GM19397 (cell line): ENCODE results near the gene URM1.

Experiments used
- ATAC-seq: cut with Tn5 transposase; IDR thresholded peaks from one replicate; pipeline ENCODE4 v1.9.1; 2021; ENCODE audit warnings: mild to moderate bottlenecking, moderate library complexity; ENCODE audit not compliant: unreplicated experiment

URM1 gene

GRCh38 chr9:128424268-128424780 is 53.1 kb downstream of the URM1 start:
- no peak for ATAC-seq

DNA sequence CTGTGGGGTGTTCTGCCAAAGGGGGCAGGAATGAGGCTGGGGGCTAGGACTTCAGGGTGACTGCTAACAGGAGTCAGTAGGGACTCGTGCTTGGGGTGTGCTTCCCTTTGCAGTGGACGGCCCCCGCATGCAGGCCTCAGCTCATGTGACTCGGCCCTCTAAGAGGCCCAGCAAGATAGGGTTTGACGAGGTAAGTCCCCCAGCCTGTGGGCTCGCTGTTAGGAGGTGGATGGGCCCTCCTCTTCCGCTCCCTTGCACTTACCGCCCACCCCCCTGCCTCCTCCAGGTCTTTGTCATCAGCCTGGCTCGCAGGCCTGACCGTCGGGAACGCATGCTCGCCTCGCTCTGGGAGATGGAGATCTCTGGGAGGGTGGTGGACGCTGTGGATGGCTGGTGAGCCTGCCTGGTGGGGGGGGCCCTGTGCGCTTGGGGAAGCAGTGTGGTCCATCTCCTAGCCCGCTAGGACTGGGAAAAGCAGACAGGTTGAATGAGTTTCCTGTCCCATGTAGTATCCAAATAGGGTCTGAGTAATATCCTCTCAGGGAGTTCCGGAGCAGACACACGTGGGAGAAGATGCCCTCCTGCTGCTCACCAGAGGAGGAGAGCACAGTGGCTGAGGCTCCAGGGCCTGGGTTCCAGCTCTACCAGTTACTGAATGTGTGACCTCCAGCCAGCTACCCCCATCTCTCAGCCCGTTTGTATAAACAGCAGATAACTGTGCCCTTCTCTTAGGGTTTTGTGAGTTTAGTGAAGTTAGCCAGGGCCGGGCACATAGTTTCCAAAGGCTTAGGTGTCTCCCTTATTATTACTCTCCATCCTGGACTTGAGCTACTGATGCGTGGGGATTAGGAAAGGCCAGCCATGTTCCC is 57.7 kb downstream of the URM1 start:
- ATAC-seq = no peak

GRCh38 chr9:128429513-128430086 is 58.4 kb downstream of the URM1 start:
- no peak for ATAC-seq

- no peak for ATAC-seq
Measured at GRCh38 chr9:128431207-128431606, 60.0 kb downstream of the URM1 start.

DNA sequence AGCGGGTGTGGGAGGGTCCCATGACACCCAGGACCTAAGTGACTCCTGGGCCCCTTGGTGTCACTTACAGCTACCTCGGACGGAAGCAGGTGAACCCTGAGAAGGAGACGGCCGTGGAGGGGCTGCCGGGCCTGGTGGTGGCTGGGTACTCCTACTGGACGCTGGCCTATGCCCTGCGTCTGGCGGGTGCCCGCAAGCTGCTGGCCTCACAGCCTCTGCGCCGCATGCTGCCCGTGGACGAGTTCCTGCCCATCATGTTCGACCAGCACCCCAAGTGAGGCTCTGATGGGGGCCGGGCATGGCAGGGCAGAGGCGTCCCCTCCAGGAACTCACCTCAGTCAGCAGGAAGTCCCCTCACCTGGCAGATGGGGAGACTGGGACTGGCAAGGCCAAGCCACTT is 63.2 kb downstream of the URM1 start:
- ATAC-seq = no peak

GRCh38 chr9:128435611-128436010 is 64.4 kb downstream of the URM1 start:
- no peak for ATAC-seq

DNA sequence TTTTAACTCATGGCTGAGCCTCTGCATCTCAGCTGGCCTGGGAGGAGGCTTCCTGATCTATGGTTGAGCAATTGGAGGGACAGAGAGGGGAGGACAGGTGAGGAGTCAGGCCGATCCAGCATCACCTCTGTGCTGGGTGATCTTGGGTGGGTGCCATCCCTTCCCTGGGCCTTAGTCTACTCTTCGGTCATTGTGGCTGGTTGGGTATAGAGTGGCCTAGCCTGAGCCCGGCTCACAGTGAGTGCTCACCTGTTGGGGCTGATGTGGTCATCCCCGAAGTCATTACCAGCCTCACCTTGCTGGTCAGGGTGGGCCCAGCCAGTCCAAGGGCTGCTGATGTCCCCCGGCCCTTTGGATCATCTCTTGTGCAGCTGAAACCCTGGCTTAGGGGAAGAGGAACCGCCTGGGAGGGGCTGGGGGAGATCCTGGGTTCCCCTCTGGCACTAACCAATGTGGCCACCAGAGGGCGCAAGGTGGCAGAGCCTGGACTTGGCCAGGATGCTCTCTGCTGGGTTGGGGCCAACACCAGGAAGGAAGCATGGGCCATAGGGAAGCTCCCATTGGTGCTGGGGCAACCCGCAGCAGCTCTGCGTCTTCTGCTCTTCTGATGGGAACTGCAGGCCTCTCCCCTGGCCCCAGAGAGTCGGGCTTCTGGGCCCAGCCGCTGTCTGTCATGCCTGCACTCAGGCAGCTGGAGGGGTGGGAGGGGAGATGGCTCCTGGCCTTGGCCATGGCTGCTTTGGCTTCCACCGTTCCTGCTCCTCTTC is 67.4 kb downstream of the URM1 start:
- ATAC-seq = peak; percentile 66

GRCh38 chr9:128439273-128439672 is 68.1 kb downstream of the URM1 start:
- ATAC-seq = no peak
